H1 (cell line): ENCODE results near the gene RPL41. TPM values are rescaled to one million over a fixed set of nuclear protein-coding genes. Genes with fewer than 3 reads are reported as not detected.

Experiments
- CTCF ChIA-PET: fragments of 300-600 bp; sonication (Branson Sonifier 250); formaldehyde crosslinking; loops from one replicate; lab custom pipeline; 2021; ENCODE audit not compliant: partially characterized antibody; lab: Charles Lee
- POLR2A ChIA-PET: fragments of 300-600 bp; sonication (Branson Sonifier 250); formaldehyde crosslinking; loops from one replicate; lab custom pipeline; 2021; ENCODE audit warnings: inconsistent platforms; ENCODE audit not compliant: partially characterized antibody; lab: Charles Lee
- DNase-seq, 2 experiments: peaks; one replicate each; pipeline versions ENCODE4 v3.0.0 to v3.0.0-alpha.2; 2010 to 2022; ENCODE audit warnings: low spot score in 2 of 2, low read depth in 1 of 2, mixed read lengths in 1 of 2
- FAIRE-seq: peaks from 2 replicates; lab custom pipeline; 2011; peaks lifted over from hg19 to GRCh38; lab: Jason Lieb, UNC
- H2AFZ ChIP-seq: 2 replicates; pipeline ENCODE4 v1.8.1; 2012; ENCODE audit warnings: low read length, inconsistent platforms
- H2AK5ac ChIP-seq: 2 replicates; pipeline ENCODE4 v1.6.1; 2013; ENCODE audit warnings: low read depth, low read length
- H2BK120ac ChIP-seq: replicated peaks from 2 replicates; pipeline ENCODE3; 2013; ENCODE audit warnings: low read depth, low read length, inconsistent platforms
- H2BK12ac ChIP-seq: 2 replicates; pipeline ENCODE4 v1.6.1; 2013; ENCODE audit warnings: low read depth, low read length
- H2BK15ac ChIP-seq: 2 replicates; pipeline ENCODE4 v1.6.1; 2013; ENCODE audit warnings: low read length
- H2BK20ac ChIP-seq: 2 replicates; pipeline ENCODE4 v1.6.1; 2013; ENCODE audit warnings: low read length
- H2BK5ac ChIP-seq: 2 replicates; pipeline ENCODE4 v1.6.1; 2013; ENCODE audit warnings: low read depth, low read length
- H3K14ac ChIP-seq: 2 replicates; pipeline ENCODE4 v1.6.1; 2013; ENCODE audit warnings: inconsistent platforms; ENCODE audit not compliant: insufficient read length
- H3K18ac ChIP-seq: 2 replicates; pipeline ENCODE4 v1.6.1; 2013; ENCODE audit warnings: low read length; ENCODE audit errors: extremely low read depth
- H3K23ac ChIP-seq: 2 replicates; pipeline ENCODE4 v1.6.1; 2013; ENCODE audit warnings: inconsistent platforms; ENCODE audit not compliant: insufficient read length
- H3K23me2 ChIP-seq: 2 replicates; pipeline ENCODE4 v1.6.1; 2013; ENCODE audit warnings: low read depth, low read length
- H3K27ac ChIP-seq: 2 replicates; pipeline ENCODE4 v1.6.1; 2011; ENCODE audit warnings: low read depth, low read length, inconsistent platforms
- H3K27me3 ChIP-seq, 4 experiments: replicated peaks in 1 of 4; 1 replicate in 1 of 4; 2 replicates in 3 of 4; pipeline versions ENCODE4 v1.6.1 to v1.8.1; 2011 to 2013; ENCODE audit warnings: low read length in 3 of 4, mild to moderate bottlenecking in 3 of 4, inconsistent platforms in 2 of 4, mixed read lengths in 2 of 4, moderate library complexity in 1 of 4; ENCODE audit not compliant: control insufficient read depth in 3 of 4, insufficient read depth in 3 of 4; ENCODE audit errors: extremely low read depth in 1 of 4
- H3K36me3 ChIP-seq, 4 experiments: 2 replicates each; pipeline versions ENCODE4 v1.6.1 to v1.8.1; 2011 to 2013; ENCODE audit warnings: mild to moderate bottlenecking in 4 of 4, low read length in 3 of 4, moderate library complexity in 2 of 4, control low read depth in 1 of 4, inconsistent platforms in 1 of 4; ENCODE audit not compliant: insufficient read depth in 4 of 4, control insufficient read depth in 2 of 4
- H3K4ac ChIP-seq: replicated peaks from 2 replicates; pipeline ENCODE3; 2013; ENCODE audit warnings: low read length, low read depth, mixed read lengths, inconsistent platforms; ENCODE audit not compliant: insufficient read length
- H3K4me1 ChIP-seq, 4 experiments: replicated peaks in 1 of 4; 1 replicate in 1 of 4; 2 replicates in 3 of 4; pipeline versions ENCODE4 v1.6.1 to v1.8.1; 2011 to 2013; ENCODE audit warnings: low read length in 3 of 4, inconsistent platforms in 2 of 4, mixed read lengths in 1 of 4; ENCODE audit not compliant: insufficient read depth in 4 of 4, control insufficient read depth in 3 of 4
- H3K4me2 ChIP-seq, 2 experiments: 2 replicates each; pipeline versions ENCODE4 v1.6.1 to v1.8.1; 2011 to 2013; ENCODE audit warnings: low read depth in 2 of 2, low read length in 2 of 2, control low read depth in 1 of 2, inconsistent platforms in 1 of 2, mild to moderate bottlenecking in 1 of 2; ENCODE audit not compliant: insufficient read depth in 1 of 2
- H3K4me3 ChIP-seq, 4 experiments: fragments of 200-600, 300-600 bp in 1 of 4; sonication (generic), shearing (Covaris generic), sonication (Bioruptor Twin) in 1 of 4; 2 replicates each; pipeline versions ENCODE4 v1.5.1 to v1.8.1; 2011 to 2016; ENCODE audit warnings: low read length in 4 of 4, low read depth in 3 of 4, control low read depth in 2 of 4, inconsistent platforms in 2 of 4, mild to moderate bottlenecking in 2 of 4, mixed read lengths in 1 of 4, moderate library complexity in 1 of 4; ENCODE audit not compliant: insufficient read depth in 2 of 4; ENCODE audit errors: extremely low read depth in 1 of 4
- H3K56ac ChIP-seq: replicated peaks from 2 replicates; pipeline ENCODE3; 2013; ENCODE audit warnings: low read depth, mild to moderate bottlenecking, mixed read lengths, low read length, inconsistent platforms; ENCODE audit not compliant: insufficient read length
- H3K79me1 ChIP-seq: 2 replicates; pipeline ENCODE4 v1.6.1; 2013; ENCODE audit warnings: low read depth, low read length, control low read depth
- H3K79me2 ChIP-seq, 2 experiments: 2 replicates each; pipeline versions ENCODE4 v1.6.1 to v1.8.1; 2012 to 2013; ENCODE audit warnings: low read length in 2 of 2, mild to moderate bottlenecking in 2 of 2, inconsistent platforms in 1 of 2; ENCODE audit not compliant: insufficient read depth in 2 of 2, control insufficient read depth in 1 of 2
- H3K9ac ChIP-seq, 4 experiments: replicated peaks in 1 of 4; 1 replicate in 1 of 4; 2 replicates in 3 of 4; pipeline versions ENCODE4 v1.6.1 to v1.8.1; 2011 to 2013; ENCODE audit warnings: low read depth in 3 of 4, low read length in 3 of 4, control low read depth in 2 of 4, mild to moderate bottlenecking in 2 of 4, moderate library complexity in 2 of 4, inconsistent platforms in 1 of 4; ENCODE audit errors: extremely low read depth in 1 of 4
- H3K9me3 ChIP-seq, 2 experiments: 2 replicates each; pipeline versions ENCODE4 v1.6.1 to v1.8.1; 2012 to 2013; ENCODE audit warnings: mild to moderate bottlenecking in 2 of 2, moderate library complexity in 2 of 2, control low read depth in 1 of 2, inconsistent platforms in 1 of 2, low read depth in 1 of 2, low read length in 1 of 2, mixed read lengths in 1 of 2; ENCODE audit not compliant: insufficient read depth in 2 of 2
- H4K20me1 ChIP-seq, 2 experiments: replicated peaks in 1 of 2; 2 replicates each; pipeline versions ENCODE3 to v1.8.1; 2011 to 2013; ENCODE audit warnings: inconsistent platforms in 2 of 2, low read length in 2 of 2, mild to moderate bottlenecking in 1 of 2; ENCODE audit not compliant: insufficient read depth in 2 of 2, control insufficient read depth in 1 of 2
- H4K5ac ChIP-seq: 2 replicates; pipeline ENCODE4 v1.6.1; 2013; ENCODE audit warnings: low read length, low read depth, mixed read lengths, inconsistent platforms; ENCODE audit not compliant: insufficient read length
- H4K8ac ChIP-seq: 2 replicates; pipeline ENCODE4 v1.8.0; 2013; ENCODE audit warnings: mild to moderate bottlenecking, moderate library complexity, low read length, inconsistent platforms; ENCODE audit not compliant: insufficient read depth; ENCODE audit errors: extremely low read depth
- H4K91ac ChIP-seq: replicated peaks from 2 replicates; pipeline ENCODE3; 2013; ENCODE audit warnings: low read length, mixed read lengths, inconsistent platforms; ENCODE audit not compliant: insufficient read length
- KDM5A ChIP-seq: fragments of 200-600 bp; IDR thresholded peaks from 2 replicates; pipeline ENCODE4 v1.7.1; 2012; ENCODE audit warnings: mild to moderate bottlenecking, low read length, inconsistent platforms, mixed read lengths
- SIRT6 ChIP-seq: IDR thresholded peaks from one replicate; pipeline ENCODE4 v1.7.1; 2012; ENCODE audit warnings: low read length, inconsistent platforms
- SP2 ChIP-seq: IDR thresholded peaks from 2 replicates; pipeline ENCODE4 v1.6.1; 2012; ENCODE audit warnings: mild to moderate bottlenecking, low read length, inconsistent platforms
- WGBS, 2 experiments: shearing (Covaris generic) in 1 of 2; methylation state at CpG; one replicate each; pipeline versions ENCODE4 v1.1.6 to v1.1.7; 2013 to 2015; ENCODE audit warnings: low lambda C conversion rate in 2 of 2, mixed read lengths in 2 of 2, inconsistent platforms in 1 of 2, low coverage in 1 of 2, missing lambda C conversion rate in 1 of 2; ENCODE audit not compliant: insufficient replicate concordance in 2 of 2, insufficient coverage in 1 of 2, insufficient read length in 1 of 2; ENCODE audit errors: extremely low coverage in 1 of 2, missing lambda C conversion rate in 1 of 2; 5-methylcytosine and 5-hydroxymethylcytosine counted together
- polyA plus RNA-seq, 7 experiments: library from polyadenylated mRNA; depleted of rRNA in 3 of 7; stranded (reverse) in 5 of 7; unstranded in 2 of 7; fragments of >200 nt in 5 of 7; fragments of 200-250 nt in 2 of 7; gene quantifications; 1 replicate in 5 of 7; 2 replicates in 1 of 7; 4 replicates in 1 of 7; pipeline versions ENCODE4 v1.2.1 to v1.2.3, GENCODE V29; 2011 to 2013; ENCODE audit warnings: missing spikeins in 2 of 7, mixed read lengths in 2 of 7
- total RNA-seq: library from RNA; stranded (reverse); fragmentation: NEBNext Ultra II Directional; extraction: Animal tissue kit (Norgen Biotek cat#: 25700); gene quantifications from 2 replicates; pipeline ENCODE4 v1.2.1, GENCODE V29; 2021

The RPL41 gene
- total and polyA plus RNA-seq, 2 of the 8 experiments (the other 6 are each of a cell fraction or from before 2014, with no cell fraction given) = 4,440 to 16,488 TPM

GRCh38 chr12:56150563-56150962, 34.1 kb downstream of the RPL41 start:
- WGBS, 2 experiments = 85% methylated on average over 3 of the region's 3 CpGs; no CpG with 5 or more reads in 1 of the 2 experiments
- FAIRE-seq = no peak

More at GRCh38 chr12:56150563-56150962, 34.1 kb downstream of the RPL41 start:
- Histone ChIP-seq H3K27me3 (no peaks in the 10 kb centered on the region; a peak in 1 of 7 replicates), H3K27ac (no peak overlapping the region), H3K36me3 (peaks cover under 1 to 9% (median 2%) of the 10 kb centered on the region in 4 experiments; a peak in 6 of 8 replicates), H2AFZ (no peak overlapping the region), H2BK5ac (no peak overlapping the region), H3K79me1 (no peaks in the 10 kb centered on the region), H3K79me2 (peaks cover 0 to 6% of the 10 kb centered on the region in 2 experiments; a peak in 1 of 4 replicates), H3K9me3 (no peaks in the 10 kb centered on the region), H3K23ac (no peak overlapping the region), H3K56ac (no peak overlapping the region), H2BK120ac (no peak overlapping the region), H3K18ac (no peak overlapping the region), H3K4me1 (peaks cover 0 to 10% (median 8%) of the 10 kb centered on the region in 4 experiments; a peak in 5 of 7 replicates), H3K23me2 (peaks cover 5% of the 10 kb centered on the region), H2AK5ac (no peak overlapping the region), H2BK12ac (no peak overlapping the region), H2BK15ac (no peak overlapping the region), H4K20me1 (no peaks in the 10 kb centered on the region), H3K4me3 (no peak overlapping the region), H4K8ac (no peak overlapping the region), H4K5ac (no peak overlapping the region), H3K4ac (no peak overlapping the region), H3K14ac (no peak overlapping the region), H3K9ac (no peak overlapping the region), H3K4me2 (no peak overlapping the region), H4K91ac (no peak overlapping the region), H2BK20ac (no peak overlapping the region)
- TF ChIP-seq SIRT6 (no peak), KDM5A (no peak), SP2 (no peak)
- ChIA-PET POLR2A (interaction anchor here (0.8 to 5.9 kb wide), 9 partner anchors 7 to 86 kb away, joined by 3 to 43 read pairs (median 7); partner anchors contain the start of genes ESYT1, RPL41 and ZC3H10), CTCF (interaction anchor here (0.6 to 3.9 kb wide), 9 partner anchors 9 to 1069 kb away, joined by 3 to 22 read pairs (median 5); partner anchors contain the start of genes ERBB3, ESYT1 and ZC3H10)
- DNase-seq = no peak
